RWPE2 (cell line): ENCODE results near the gene SS18.
"Not testable (repeated sequence)": the region's sequence is repeated elsewhere in the genome, so short reads cannot be mapped to it uniquely, and the experiment has no call there.

Experiments
- ATAC-seq: fragments of 200-7000 bp; cut with Tn5 transposase; 3 replicates; pipeline ENCODE4 v1.9.1; 2021; ENCODE audit warnings: low read depth
- DNase-seq: peaks from one replicate; pipeline ENCODE4 v3.0.0-alpha.2; 2020; ENCODE audit warnings: low spot score
- H3K27ac ChIP-seq: fragments of 450-650 bp; 2 replicates; pipeline ENCODE4 v1.5.1; 2017; ENCODE audit warnings: mild to moderate bottlenecking; ENCODE audit not compliant: poor library complexity, severe bottlenecking
- H3K27me3 ChIP-seq: fragments of 250-450 bp; sonication (Bioruptor Pico); 2 replicates; pipeline ENCODE4 v1.5.1; 2021; ENCODE audit warnings: mild to moderate bottlenecking, moderate library complexity; ENCODE audit not compliant: insufficient read depth, poor library complexity, severe bottlenecking
- H3K36me3 ChIP-seq: fragments of 250-450 bp; sonication (Bioruptor Pico); 2 replicates; pipeline ENCODE4 v1.5.1; 2020; ENCODE audit warnings: low read depth, mild to moderate bottlenecking, moderate library complexity
- H3K4me1 ChIP-seq: fragments of 250-450 bp; sonication (Bioruptor Pico); 2 replicates; pipeline ENCODE4 v1.5.1; 2021; ENCODE audit warnings: mild to moderate bottlenecking, moderate library complexity; ENCODE audit not compliant: insufficient read depth, poor library complexity, severe bottlenecking
- H3K4me3 ChIP-seq: fragments of 250-450 bp; sonication (Bioruptor Pico); 2 replicates; pipeline ENCODE4 v1.5.1; 2021; ENCODE audit warnings: mild to moderate bottlenecking, moderate library complexity; ENCODE audit not compliant: severe bottlenecking
- H3K9me3 ChIP-seq: fragments of 250-450 bp; sonication (Bioruptor Pico); 2 replicates; pipeline ENCODE4 v1.5.1; 2021; ENCODE audit warnings: mild to moderate bottlenecking, moderate library complexity; ENCODE audit not compliant: severe bottlenecking
- TF ChIP-seq, protein P1 (sequence below): fragments of 450-650 bp; IDR thresholded peaks from one replicate; pipeline ENCODE4 v1.5.1; 2017; ENCODE audit warnings: mild to moderate bottlenecking, moderate library complexity; ENCODE audit not compliant: poor library complexity, severe bottlenecking

The SS18 gene

DNA sequence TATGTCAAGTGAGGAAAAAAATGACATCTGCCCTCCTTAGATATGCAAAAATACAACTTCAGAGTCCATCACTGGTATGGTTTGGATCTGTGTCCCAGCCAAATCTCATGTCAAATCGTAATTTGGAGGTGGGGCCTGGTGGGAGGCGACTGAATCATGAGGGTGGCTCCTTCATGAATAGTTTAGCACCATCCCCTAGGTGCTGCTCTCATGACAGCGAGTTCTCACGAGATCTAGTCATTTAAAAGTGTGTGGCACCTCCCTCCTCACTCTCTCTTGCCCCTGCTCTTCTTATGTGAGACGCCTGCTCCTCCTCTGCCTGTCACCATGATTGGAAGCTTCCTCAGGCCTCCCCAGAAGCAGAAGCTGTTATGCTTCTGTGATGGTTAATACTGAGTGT is 37.4 kb upstream of the SS18 start:
- Histone ChIP-seq H3K27me3 (no peaks in the 10 kb centered on the region), H3K36me3 (no peaks in the 10 kb centered on the region), H3K27ac (no peak overlapping the region), H3K4me1 (no peaks in the 10 kb centered on the region), H3K9me3 (no peaks in the 10 kb centered on the region), H3K4me3 (no peak overlapping the region)
- TF ChIP-seq, protein P1, sequence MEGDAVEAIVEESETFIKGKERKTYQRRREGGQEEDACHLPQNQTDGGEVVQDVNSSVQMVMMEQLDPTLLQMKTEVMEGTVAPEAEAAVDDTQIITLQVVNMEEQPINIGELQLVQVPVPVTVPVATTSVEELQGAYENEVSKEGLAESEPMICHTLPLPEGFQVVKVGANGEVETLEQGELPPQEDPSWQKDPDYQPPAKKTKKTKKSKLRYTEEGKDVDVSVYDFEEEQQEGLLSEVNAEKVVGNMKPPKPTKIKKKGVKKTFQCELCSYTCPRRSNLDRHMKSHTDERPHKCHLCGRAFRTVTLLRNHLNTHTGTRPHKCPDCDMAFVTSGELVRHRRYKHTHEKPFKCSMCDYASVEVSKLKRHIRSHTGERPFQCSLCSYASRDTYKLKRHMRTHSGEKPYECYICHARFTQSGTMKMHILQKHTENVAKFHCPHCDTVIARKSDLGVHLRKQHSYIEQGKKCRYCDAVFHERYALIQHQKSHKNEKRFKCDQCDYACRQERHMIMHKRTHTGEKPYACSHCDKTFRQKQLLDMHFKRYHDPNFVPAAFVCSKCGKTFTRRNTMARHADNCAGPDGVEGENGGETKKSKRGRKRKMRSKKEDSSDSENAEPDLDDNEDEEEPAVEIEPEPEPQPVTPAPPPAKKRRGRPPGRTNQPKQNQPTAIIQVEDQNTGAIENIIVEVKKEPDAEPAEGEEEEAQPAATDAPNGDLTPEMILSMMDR: no peak
- DNase-seq (no peak), ATAC-seq (no peak)

DNA sequence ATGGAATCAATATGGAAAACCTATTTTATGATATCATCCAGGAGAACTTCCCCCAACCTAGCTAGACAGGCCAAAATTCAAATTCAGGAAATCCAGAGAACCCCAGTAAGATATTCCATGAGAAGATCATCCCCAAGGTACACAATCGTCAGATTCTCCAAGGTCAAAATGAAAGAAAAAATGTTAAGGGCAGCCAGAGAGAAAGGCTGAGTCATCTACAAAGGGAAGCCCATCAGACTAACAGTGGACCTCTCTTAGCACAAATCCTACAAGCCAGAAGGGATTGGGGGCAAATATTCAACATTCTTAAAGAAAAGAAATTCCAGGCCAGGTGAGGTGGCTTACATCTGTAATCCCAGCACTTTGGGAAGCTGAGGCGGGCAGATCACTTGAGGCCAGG is 31.6 kb upstream of the SS18 start:
- H3K36me3 ChIP-seq, H3K4me1 ChIP-seq, H3K27me3 ChIP-seq, ATAC-seq, H3K27ac ChIP-seq, H3K4me3 ChIP-seq, H3K9me3 ChIP-seq, DNase-seq: not testable (repeated sequence)

DNA sequence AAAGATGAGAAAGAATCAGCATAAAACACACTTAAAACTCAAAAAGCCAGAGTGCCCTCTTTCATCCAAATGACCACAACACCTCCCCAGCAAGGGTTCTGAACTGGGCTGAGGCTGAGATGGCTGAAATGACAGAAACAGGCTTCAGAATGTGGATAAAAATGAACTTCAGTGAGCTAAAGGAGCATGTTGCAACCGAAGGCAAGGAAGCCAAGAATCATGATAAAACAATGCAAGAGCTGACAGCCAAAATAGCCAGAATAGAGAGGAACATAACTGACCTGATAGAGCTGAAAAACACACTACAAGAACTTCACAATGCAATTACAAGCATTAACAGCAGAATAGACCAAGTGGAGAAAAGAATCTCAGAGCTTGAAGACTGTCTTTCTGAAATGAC is 31.1 kb upstream of the SS18 start:
- Histone ChIP-seq H3K4me3 (no peak overlapping the region), H3K9me3 (no peaks in the 10 kb centered on the region), H3K27ac (no peak overlapping the region), H3K27me3 (no peaks in the 10 kb centered on the region), H3K36me3 (no peaks in the 10 kb centered on the region), H3K4me1 (no peaks in the 10 kb centered on the region)
- TF ChIP-seq, protein P1: no peak
- ATAC-seq (no peak), DNase-seq (no peak)

DNA sequence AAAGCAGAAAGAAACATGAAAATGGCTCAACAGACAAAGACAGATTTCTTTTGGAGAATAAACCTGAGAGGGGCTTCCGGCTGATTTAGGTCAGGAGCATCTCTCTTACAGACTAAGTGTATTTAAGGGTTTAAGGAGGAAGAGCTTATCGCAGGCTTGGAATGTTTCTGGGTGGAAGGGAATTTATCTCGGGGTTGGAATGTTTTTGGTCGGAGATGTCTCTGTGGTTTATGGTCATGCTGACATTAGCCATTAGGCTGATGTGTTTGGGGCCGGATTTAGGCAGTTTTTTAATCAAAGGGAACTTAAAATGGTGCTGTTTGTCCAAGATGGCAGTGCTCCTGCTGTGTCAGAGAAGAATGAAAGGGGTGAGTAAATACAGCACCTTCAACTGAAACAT is 28.8 kb upstream of the SS18 start:
- Histone ChIP-seq H3K27ac (no peak overlapping the region), H3K36me3 (no peaks in the 10 kb centered on the region), H3K4me3 (no peak overlapping the region), H3K9me3 (no peaks in the 10 kb centered on the region), H3K27me3 (no peaks in the 10 kb centered on the region), H3K4me1 (no peaks in the 10 kb centered on the region)
- ATAC-seq (no peak), DNase-seq (no peak)
- TF ChIP-seq, protein P1: no peak

DNA sequence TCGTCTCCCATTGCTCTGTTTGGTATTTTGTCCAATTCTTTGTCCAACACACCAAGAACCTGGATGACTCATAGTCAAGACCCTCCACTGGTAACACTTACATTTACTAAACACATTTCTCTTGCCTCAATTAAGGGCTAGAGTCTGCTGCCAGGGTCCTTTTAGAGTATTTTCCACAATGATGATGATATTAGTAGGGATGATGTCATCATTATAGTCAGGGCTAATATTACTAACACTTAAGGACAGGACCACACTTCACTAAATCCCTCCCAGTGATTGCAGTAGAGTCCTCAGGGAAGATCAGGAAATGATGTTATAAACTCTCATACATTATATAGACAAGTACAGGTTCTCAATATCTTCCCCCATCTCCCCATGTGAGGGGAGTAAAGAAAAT is 13.6 kb upstream of the SS18 start:
- H3K4me1 ChIP-seq: no peaks in the 10 kb centered on the region
- ATAC-seq (no peak), DNase-seq (no peak)
- TF ChIP-seq, protein P1: no peak
- no peaks in the 10 kb centered on the region for H3K36me3 ChIP-seq
- H3K27ac ChIP-seq: no peak overlapping the region
- H3K27me3 ChIP-seq: no peaks in the 10 kb centered on the region
- no peak overlapping the region for H3K4me3 ChIP-seq
- no peaks in the 10 kb centered on the region for H3K9me3 ChIP-seq
